A172 (cell line): ENCODE measurements around the gene SLC15A2. TPM values are rescaled to one million over a fixed set of nuclear protein-coding genes. Genes with fewer than 3 reads are reported as not detected.

ENCODE experiments used
- DNase-seq: peaks from one replicate; pipeline ENCODE4 v3.0.0-alpha.2; 2015; ENCODE audit warnings: low spot score
- total RNA-seq: library from RNA; depleted of rRNA; stranded (reverse); fragments of >200 nt; shearing (Covaris generic); gene quantifications from 2 replicates; pipeline ENCODE4 v1.2.3, GENCODE V29; 2014; rRNA removed

SLC15A2 gene
- total RNA-seq, 1 experiment from 2014 or later: not detected

DNA sequence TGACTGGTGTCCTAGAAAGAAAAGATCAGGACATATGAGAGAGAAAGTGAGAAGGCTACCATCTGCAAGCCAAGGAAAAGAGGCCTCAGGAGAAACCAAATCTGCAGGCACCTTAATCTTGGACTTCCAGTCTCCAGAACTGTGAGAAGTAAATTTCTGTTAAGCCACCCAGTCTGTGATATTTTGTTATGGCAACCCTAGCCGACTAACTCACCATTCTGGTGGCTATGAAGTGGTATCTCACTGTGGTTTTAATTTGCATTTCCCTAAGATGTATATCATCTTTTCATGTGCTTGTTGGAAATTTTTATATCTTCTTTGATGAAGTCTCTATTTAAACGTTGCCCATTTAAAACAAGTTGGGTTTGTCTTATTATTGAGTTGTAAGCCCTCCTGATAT, 87.3 kb downstream of the SLC15A2 start:
- no peak for DNase-seq

DNA sequence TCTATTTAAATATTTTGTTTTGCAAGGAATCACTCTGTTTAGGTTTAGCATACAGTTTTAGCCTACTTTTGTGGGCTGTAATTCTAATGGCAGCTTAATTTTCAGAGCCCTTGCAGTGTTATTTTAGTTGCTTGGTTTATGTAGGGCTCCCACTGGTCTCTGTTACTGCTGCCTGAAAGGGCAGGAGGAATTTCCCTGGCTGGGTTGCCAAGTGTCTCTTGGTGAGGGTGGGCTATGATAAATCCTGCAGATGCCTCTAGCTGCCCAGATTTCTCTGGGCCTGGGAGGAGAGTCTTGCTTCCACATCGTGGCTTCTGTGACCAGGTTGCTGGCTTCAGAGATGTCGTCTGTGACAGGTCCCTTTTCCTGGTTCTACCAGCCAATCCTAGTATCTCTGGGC, 91.6 kb downstream of the SLC15A2 start:
- DNase-seq: no peak

DNA sequence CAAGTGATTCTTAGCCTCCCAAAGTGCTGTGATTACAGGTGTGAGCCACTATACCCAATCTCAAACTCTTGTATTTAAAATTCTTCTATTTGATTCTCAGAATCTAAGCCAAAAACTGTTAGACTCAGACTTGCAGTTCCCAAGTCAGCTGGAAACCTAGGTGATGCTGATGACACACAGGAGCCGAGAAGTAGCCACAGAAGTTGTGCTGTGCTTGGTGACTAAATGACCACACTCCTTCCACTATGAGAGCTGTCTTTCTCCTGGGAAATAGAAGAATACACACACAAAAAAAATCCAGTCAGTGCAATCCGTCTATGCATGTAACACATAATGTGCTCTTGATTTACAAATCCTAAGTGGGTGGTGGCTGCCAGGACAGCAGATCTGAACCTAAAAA, 93.9 kb downstream of the SLC15A2 start:
- no peak for DNase-seq

DNA sequence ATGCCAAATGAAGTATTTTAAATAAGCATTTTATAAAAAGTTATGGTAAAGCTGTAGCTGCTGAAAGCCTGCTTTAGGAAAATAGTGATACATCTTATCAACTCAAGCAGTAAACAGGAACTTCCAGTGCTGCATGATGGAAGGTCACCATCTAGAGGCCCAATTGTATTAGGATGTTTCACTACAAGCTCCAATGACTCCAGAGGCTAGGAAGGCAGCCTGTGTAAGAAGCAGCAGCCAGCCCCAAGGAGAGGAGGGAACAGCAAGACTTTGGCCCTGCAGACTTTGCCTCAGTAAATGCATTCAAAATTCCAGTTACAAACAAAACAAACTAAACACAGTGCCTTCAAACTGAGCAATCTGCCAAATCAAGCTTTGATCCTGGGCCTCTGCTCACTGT, 95.7 kb downstream of the SLC15A2 start:
- DNase-seq: no peak

DNA sequence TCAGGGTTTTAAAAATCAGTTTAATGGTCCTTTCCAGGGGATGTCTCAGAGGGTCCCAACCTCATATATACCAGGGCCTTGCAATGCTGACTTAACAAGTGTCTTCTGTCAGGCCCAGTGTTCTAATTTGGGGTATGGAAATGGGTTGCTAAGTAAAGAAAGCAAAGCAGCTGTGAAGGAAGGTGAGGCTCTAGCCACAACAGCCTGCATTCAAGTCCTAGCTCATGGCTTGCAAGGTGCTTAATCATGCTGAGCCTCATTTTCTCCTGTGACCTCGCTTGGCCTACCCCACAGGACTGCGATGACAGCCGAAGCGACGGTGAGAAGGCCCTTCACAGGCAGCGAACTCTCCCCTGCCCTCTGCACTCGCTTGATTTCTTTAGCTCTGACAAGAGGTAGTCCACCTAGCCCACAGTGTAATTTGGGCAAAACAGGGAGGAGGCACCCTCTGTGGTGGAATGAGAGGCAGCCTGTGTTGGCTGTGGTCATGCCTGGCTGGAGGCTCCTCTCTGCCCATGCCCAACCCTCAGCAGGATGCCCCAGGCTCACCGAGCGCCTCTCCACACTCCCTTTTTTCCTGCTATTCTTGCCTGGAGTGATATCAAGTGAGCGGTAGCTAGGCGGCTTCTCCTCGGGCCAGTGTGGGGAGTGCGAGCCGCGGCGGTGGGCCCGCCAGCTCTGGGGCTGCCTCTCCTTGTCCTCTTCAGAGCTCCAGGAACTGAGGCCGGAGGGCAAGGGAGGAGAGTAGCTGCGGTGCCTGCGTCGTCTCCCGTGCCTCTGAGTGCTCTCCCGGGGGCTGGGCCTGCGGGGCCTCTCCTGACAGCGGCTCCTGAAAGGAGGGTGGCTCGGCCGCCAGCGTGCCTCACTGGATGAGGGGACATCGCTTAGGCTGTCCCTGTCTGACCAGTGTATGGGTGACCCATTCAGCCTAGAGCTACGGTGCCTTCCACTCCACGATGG, 98.7 kb downstream of the SLC15A2 start:
- no peak for DNase-seq

Other genes starting within 250 kb of the SLC15A2 start
- gene HCLS1, start 233.5 kb upstream of the SLC15A2 start, total RNA-seq: 0.24 and 0.83 TPM in 2 replicates
- 24.4 and 26.5 TPM in 2 replicates for gene GOLGB1, start 144.7 kb upstream of the SLC15A2 start, total RNA-seq
- gene IQCB1, start 59.3 kb upstream of the SLC15A2 start, total RNA-seq: 27.8 and 35.6 TPM in 2 replicates
- gene EAF2, start 59.2 kb upstream of the SLC15A2 start, total RNA-seq: 4.5 and 4.7 TPM in 2 replicates
- not detected in 2 replicates for gene ILDR1, start 127.8 kb downstream of the SLC15A2 start, total RNA-seq
- not detected in 2 replicates for gene CD86, start 161.0 kb downstream of the SLC15A2 start, total RNA-seq